ENCODE results near the gene MT1E.

GRCh38 chr16:56616608-56617211, 8.9 kb upstream of the MT1E start:
- TF ChIP-seq CTCF (IDR thresholded peaks at IDR 0.05) (no peak), CREB1 (CRISPR knock-in tag; IDR thresholded peaks at IDR 0.05) (no peak), NFE2L1 (CRISPR knock-in tag; IDR thresholded peaks at IDR 0.05) (no peak), NFYB (CRISPR knock-in tag; conservative IDR thresholded peaks at IDR 0.05; ENCODE audit: low read depth) (no peak), MAX (CRISPR knock-in tag; IDR thresholded peaks at IDR 0.05) (no peak), TEAD4 (CRISPR knock-in tag; IDR thresholded peaks at IDR 0.05) (no peak), E2F1 (CRISPR knock-in tag; IDR thresholded peaks at IDR 0.05) (no peak), PRDM15 (CRISPR knock-in tag; IDR thresholded peaks at IDR 0.05) (peak; percentile 92), TEAD1 (CRISPR knock-in tag; IDR thresholded peaks at IDR 0.05) (no peak), ZNF121 (CRISPR knock-in tag; IDR thresholded peaks at IDR 0.05) (no peak), ELF4 (CRISPR knock-in tag; IDR thresholded peaks at IDR 0.05; ENCODE audit: low read depth) (no peak)
- TF ChIP-seq, protein P1, sequence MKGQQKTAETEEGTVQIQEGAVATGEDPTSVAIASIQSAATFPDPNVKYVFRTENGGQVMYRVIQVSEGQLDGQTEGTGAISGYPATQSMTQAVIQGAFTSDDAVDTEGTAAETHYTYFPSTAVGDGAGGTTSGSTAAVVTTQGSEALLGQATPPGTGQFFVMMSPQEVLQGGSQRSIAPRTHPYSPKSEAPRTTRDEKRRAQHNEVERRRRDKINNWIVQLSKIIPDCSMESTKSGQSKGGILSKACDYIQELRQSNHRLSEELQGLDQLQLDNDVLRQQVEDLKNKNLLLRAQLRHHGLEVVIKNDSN (CRISPR knock-in tag; IDR thresholded peaks at IDR 0.05), result no peak
- TF ChIP-seq, protein P2, sequence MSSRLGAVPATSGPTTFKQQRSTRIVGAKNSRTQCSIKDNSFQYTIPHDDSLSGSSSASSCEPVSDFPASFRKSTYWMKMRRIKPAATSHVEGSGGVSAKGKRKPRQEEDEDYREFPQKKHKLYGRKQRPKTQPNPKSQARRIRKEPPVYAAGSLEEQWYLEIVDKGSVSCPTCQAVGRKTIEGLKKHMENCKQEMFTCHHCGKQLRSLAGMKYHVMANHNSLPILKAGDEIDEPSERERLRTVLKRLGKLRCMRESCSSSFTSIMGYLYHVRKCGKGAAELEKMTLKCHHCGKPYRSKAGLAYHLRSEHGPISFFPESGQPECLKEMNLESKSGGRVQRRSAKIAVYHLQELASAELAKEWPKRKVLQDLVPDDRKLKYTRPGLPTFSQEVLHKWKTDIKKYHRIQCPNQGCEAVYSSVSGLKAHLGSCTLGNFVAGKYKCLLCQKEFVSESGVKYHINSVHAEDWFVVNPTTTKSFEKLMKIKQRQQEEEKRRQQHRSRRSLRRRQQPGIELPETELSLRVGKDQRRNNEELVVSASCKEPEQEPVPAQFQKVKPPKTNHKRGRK (CRISPR knock-in tag; IDR thresholded peaks at IDR 0.05; ENCODE audit: borderline replicate concordance), result no peak

Data from WTC11 (cell line).